ENCODE results near the gene TEAD4. TPM values are rescaled to one million over a fixed set of nuclear protein-coding genes. Genes with fewer than 3 reads are reported as not detected.

The TEAD4 gene
- total RNA-seq, 1 experiment from 2014 or later, result 127 TPM

DNA sequence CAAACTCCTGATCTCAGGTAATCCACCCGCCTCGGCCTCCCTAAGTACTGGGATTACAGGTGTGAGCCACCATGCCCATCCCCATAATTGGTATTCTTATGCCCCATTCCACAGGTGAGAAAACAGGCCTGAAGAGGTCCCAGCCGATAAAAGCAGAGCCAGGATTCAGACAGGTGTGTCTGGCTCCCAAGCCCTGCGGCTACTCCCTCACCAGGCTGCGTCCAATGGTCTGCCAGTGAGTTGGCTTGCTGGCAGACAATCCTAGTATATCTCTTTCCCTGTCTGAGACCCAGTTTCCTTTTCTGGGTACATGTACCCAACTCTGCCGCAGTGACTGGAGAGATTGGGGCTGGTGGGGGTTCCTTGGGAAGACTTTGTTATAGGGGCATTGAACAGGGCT, 116.1 kb downstream of the TEAD4 start:
- Histone ChIP-seq H3K9me3 (ENCODE audit: control insufficient read depth, low read depth, low read length) (no peaks in the 10 kb centered on the region), H3K27me3 (ENCODE audit: insufficient read depth, low read length) (no peaks in the 10 kb centered on the region; the same call in 1 of the 2 replicates), H4K8ac (replicated peaks; ENCODE audit: insufficient read length, low read depth, low read length) (no peak overlapping the region), H3K4ac (ENCODE audit: low read depth, low read length) (no peak overlapping the region), H3K56ac (ENCODE audit: insufficient read length, low read depth, low read length) (no peak overlapping the region), H2AFZ (ENCODE audit: low read length) (no peak overlapping the region), H2BK12ac (ENCODE audit: insufficient read length, low read depth, low read length) (no peak overlapping the region), H3K23me2 (ENCODE audit: insufficient read length, low read depth, low read length, poor library complexity, severe bottlenecking) (peaks cover 4% of the 10 kb centered on the region), H2BK20ac (ENCODE audit: low read depth, low read length, poor library complexity, severe bottlenecking) (no peak overlapping the region), H3K18ac (ENCODE audit: insufficient read length, low read depth, low read length) (no peak overlapping the region), H4K20me1 (ENCODE audit: control insufficient read depth, insufficient read depth, insufficient read length) (no peaks in the 10 kb centered on the region), H3K79me1 (ENCODE audit: insufficient read depth, low read depth, low read length, poor library complexity, severe bottlenecking) (no peaks in the 10 kb centered on the region), H3K79me2 (ENCODE audit: insufficient read depth, low read length) (no peaks in the 10 kb centered on the region), H3K4me2 (ENCODE audit: insufficient read depth, insufficient read length, low read length) (no peak overlapping the region), H3K27ac (ENCODE audit: insufficient read length, low read depth, low read length) (no peak overlapping the region), H4K5ac (ENCODE audit: insufficient read length, low read depth, low read length) (no peak overlapping the region), H3K9ac (ENCODE audit: extremely low read depth, insufficient read length, low read length) (no peak overlapping the region), H3K4me1 (ENCODE audit: insufficient read depth, low read length) (no peaks in the 10 kb centered on the region), H3K14ac (ENCODE audit: insufficient read depth, low read length) (no peak overlapping the region), H2AK5ac (ENCODE audit: insufficient read length, low read length) (no peak overlapping the region), H4K91ac (ENCODE audit: insufficient read length, low read depth, low read length) (no peak overlapping the region), H3K23ac (ENCODE audit: insufficient read length, low read depth, low read length) (no peak overlapping the region), H3T11ph (ENCODE audit: low read length) (no peak overlapping the region), H2BK15ac (ENCODE audit: low read depth, low read length) (no peak overlapping the region), H2BK120ac (ENCODE audit: low read depth, low read length, poor library complexity, severe bottlenecking) (no peak overlapping the region), H2BK5ac (ENCODE audit: insufficient read length, low read length) (no peak overlapping the region)
- H3K4me1 Mint-ChIP-seq, result peaks cover 8% of the 10 kb centered on the region in 2 experiments
- peaks cover 25% of the 10 kb centered on the region for H3K27me3 Mint-ChIP-seq (ENCODE audit: low read depth)
- peak overlapping the region in 1 of 2 experiments; percentile 22; a peak in 2 of 5 replicates for H3K4me3 Mint-ChIP-seq
- H3K36me3 Mint-ChIP-seq (ENCODE audit: insufficient read depth in 1 of 3, low read depth in 3 of 3), result no peaks in the 10 kb centered on the region
- H3K27ac Mint-ChIP-seq, result no peak overlapping the region
- no CpG with 5 or more reads among the region's 6 CpGs for WGBS (ENCODE audit: extremely low coverage, insufficient read length, low lambda C conversion rate)
- TF ChIP-seq, protein P1, sequence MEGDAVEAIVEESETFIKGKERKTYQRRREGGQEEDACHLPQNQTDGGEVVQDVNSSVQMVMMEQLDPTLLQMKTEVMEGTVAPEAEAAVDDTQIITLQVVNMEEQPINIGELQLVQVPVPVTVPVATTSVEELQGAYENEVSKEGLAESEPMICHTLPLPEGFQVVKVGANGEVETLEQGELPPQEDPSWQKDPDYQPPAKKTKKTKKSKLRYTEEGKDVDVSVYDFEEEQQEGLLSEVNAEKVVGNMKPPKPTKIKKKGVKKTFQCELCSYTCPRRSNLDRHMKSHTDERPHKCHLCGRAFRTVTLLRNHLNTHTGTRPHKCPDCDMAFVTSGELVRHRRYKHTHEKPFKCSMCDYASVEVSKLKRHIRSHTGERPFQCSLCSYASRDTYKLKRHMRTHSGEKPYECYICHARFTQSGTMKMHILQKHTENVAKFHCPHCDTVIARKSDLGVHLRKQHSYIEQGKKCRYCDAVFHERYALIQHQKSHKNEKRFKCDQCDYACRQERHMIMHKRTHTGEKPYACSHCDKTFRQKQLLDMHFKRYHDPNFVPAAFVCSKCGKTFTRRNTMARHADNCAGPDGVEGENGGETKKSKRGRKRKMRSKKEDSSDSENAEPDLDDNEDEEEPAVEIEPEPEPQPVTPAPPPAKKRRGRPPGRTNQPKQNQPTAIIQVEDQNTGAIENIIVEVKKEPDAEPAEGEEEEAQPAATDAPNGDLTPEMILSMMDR (conservative IDR thresholded peaks at IDR 0.05), result no peak
- DNase-seq, result peak; percentile 28
- no peaks in the 10 kb centered on the region for H3K9me3 Mint-ChIP-seq
